ENCODE data around the gene USB1.
"Not testable (repeated sequence)": the region's sequence is repeated elsewhere in the genome, so short reads cannot be mapped to it uniquely, and the experiment has no call there.

USB1 gene

DNA sequence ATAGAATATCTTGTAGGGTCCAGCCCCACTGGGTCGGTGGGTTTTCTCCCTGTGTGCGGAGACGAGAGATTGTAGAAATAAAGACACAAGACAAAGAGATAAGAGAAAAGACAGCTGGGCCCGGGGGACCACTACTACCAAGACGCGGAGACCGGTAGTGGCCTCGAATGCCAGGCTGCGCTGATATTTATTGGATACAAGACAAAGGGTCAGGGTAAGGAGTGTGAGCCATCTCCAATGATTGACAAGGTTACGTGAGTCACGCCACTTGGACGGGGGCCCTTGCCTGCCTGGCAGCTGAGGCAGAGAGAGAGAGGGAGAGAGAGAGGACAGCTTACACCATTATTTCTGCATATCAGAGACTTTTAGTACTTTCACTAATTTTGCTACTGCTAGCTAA, 3.5 kb downstream of the USB1 start:
- H3K27me3 Mint-ChIP-seq (ENCODE audit: low read depth); H3K4me3 Mint-ChIP-seq; DNase-seq (ENCODE audit: low spot score); H3K9me3 Mint-ChIP-seq; H3K27ac Mint-ChIP-seq: not testable (repeated sequence)
- Mint-ChIP-seq H3K4me1 (ENCODE audit: low read depth) (peaks cover 21% of the 10 kb centered on the region), H3K36me3 (ENCODE audit: low read depth) (peaks cover 31% of the 10 kb centered on the region)

GRCh38 chr16:58009856-58010416, 8.7 kb downstream of the USB1 start:
- Mint-ChIP-seq H3K27ac (no peak overlapping the region), H3K9me3 (no peaks in the 10 kb centered on the region), H3K27me3 (ENCODE audit: low read depth) (no peaks in the 10 kb centered on the region), H3K4me3 (no peak overlapping the region), H3K36me3 (ENCODE audit: low read depth) (peaks cover 14% of the 10 kb centered on the region), H3K4me1 (ENCODE audit: low read depth) (no peaks in the 10 kb centered on the region)
- DNase-seq (ENCODE audit: low spot score): no peak

DNA sequence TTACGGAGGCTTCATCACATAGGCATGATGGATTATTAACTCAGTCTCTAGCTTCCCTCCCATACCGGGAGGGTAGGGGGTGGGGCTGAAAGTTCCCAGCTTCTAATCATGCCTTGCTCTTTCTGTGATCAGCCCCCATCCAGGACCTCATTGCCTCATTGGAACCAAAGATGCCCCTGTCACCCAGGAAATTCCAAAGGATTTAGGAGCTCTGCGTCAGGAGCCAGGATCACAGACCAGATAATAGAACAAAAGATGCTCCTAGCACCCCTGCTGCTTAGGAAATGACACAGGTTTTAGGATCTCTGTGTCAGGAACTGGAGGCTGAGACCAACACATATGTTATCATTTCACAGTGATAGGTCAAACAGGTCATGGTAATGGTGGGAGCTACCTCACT, 9.7 kb downstream of the USB1 start:
- Mint-ChIP-seq H3K27me3 (ENCODE audit: low read depth) (no peaks in the 10 kb centered on the region), H3K9me3 (no peaks in the 10 kb centered on the region), H3K4me3 (no peak overlapping the region), H3K4me1 (ENCODE audit: low read depth) (no peaks in the 10 kb centered on the region), H3K27ac (no peak overlapping the region), H3K36me3 (ENCODE audit: low read depth) (peaks cover 13% of the 10 kb centered on the region)
- no peak for DNase-seq (ENCODE audit: low spot score)

- no peaks in the 10 kb centered on the region for H3K27me3 Mint-ChIP-seq (ENCODE audit: low read depth)
- H3K4me1 Mint-ChIP-seq (ENCODE audit: low read depth): no peaks in the 10 kb centered on the region
- H3K9me3 Mint-ChIP-seq: no peaks in the 10 kb centered on the region
- H3K27ac Mint-ChIP-seq: no peak overlapping the region
- no peak for DNase-seq (ENCODE audit: low spot score)
- no peak overlapping the region for H3K4me3 Mint-ChIP-seq
- peaks cover 11% of the 10 kb centered on the region for H3K36me3 Mint-ChIP-seq (ENCODE audit: low read depth)
These were observed 10.4 kb downstream of the USB1 start for GRCh38 chr16:58011652-58012051.

GRCh38 chr16:58012481-58012880, 11.3 kb downstream of the USB1 start:
- Mint-ChIP-seq H3K27ac (no peak overlapping the region), H3K4me3 (no peak overlapping the region), H3K4me1 (ENCODE audit: low read depth) (no peaks in the 10 kb centered on the region), H3K9me3 (no peaks in the 10 kb centered on the region), H3K27me3 (ENCODE audit: low read depth) (no peaks in the 10 kb centered on the region), H3K36me3 (ENCODE audit: low read depth) (peaks cover 4% of the 10 kb centered on the region)
- DNase-seq (ENCODE audit: low spot score): no peak

DNA sequence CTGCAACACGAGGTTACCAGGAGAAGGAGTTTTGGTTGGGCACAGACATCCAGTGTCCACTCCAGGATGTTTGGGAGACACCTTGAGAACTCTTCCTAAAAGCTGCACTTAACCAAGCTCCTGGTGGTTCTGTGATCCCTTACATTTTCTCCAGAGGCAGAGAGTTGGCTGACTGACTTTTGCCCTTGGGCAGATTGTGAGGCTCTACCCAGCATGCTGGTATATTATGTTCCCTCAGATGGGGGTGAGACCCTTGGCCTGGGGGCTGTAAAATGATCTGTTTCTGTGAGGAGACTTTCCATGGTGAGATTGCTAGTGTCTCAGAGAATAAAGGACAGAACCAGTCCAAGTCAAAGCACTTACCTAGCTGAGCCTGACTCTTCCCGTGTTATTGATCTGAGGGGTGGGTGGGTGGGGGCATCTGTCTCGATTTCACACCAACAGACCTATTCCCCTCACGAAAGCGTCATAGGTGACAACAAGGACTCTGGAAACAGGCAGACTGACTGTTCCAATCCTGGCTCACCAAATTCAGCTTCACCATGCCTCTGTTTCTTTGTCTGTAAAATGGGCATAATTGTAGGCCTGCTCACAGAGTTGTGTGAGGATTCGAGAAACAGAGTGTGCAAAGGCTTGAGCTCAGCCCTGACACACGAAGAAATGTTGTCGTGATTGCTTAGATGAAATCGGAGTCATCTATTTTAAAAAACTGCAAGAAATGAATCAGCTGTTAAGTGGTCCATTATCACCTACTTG, 12.2 kb downstream of the USB1 start:
- H3K27me3 Mint-ChIP-seq (ENCODE audit: low read depth): no peaks in the 10 kb centered on the region
- H3K4me3 Mint-ChIP-seq: no peak overlapping the region
- H3K36me3 Mint-ChIP-seq (ENCODE audit: low read depth): no peaks in the 10 kb centered on the region
- no peak for DNase-seq (ENCODE audit: low spot score)
- no peaks in the 10 kb centered on the region for H3K4me1 Mint-ChIP-seq (ENCODE audit: low read depth)
- no peak overlapping the region for H3K27ac Mint-ChIP-seq
- no peaks in the 10 kb centered on the region for H3K9me3 Mint-ChIP-seq

DNA sequence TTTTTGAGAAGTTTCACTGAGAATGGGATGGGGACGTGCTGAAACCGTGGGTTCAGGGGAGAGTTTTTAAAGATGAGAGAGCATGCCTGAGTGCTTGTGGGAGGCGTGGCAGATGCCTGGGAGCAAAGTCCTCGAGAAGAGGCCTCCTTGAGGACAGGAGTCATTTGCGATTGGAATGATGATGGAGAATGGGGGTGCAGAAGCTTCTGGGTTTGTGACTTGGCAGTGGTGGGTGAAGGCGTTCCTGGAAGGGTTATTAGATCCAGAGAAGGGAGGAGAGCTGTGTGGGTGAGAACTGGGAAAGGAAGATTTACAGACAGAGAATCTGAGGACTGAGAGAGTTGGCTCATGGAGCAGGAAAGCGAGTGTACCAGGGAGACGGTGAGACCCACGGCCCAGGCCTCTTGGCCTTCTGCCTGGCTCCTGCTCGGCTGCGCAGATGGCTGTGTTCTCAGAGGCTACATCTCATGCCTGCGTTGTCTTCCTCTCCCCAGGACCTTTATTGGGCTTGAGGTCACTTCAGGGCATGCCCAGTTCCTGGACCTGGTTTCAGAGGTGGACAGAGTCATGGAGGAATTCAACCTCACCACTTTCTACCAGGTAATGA, 15.7 kb downstream of the USB1 start:
- Mint-ChIP-seq H3K36me3 (ENCODE audit: low read depth) (peaks cover 2% of the 10 kb centered on the region), H3K9me3 (no peaks in the 10 kb centered on the region), H3K4me1 (ENCODE audit: low read depth) (peaks cover 6% of the 10 kb centered on the region), H3K4me3 (no peak overlapping the region), H3K27me3 (ENCODE audit: low read depth) (no peaks in the 10 kb centered on the region), H3K27ac (no peak overlapping the region)
- DNase-seq (ENCODE audit: low spot score): no peak

DNA sequence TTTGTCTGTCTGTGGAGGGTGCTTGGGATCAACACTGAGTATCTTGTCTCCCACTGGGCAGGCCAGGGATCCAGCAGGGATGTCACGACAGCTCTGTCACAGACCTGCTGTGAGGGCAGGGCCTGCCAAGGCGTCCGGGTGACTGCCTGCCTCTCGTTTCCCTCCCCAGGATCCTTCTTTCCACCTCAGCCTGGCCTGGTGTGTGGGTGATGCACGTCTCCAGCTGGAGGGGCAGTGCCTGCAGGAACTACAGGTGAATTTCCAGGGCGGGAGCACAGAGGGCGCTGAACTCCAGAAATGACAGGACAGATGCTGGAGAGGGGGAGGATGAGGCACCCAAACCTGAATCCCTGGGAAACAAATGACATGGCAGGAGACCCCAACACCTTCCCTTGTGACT, 17.6 kb downstream of the USB1 start:
- H3K27ac Mint-ChIP-seq: no peak overlapping the region
- no peak for DNase-seq (ENCODE audit: low spot score)
- no peaks in the 10 kb centered on the region for H3K9me3 Mint-ChIP-seq
- H3K4me1 Mint-ChIP-seq (ENCODE audit: low read depth): peaks cover 6% of the 10 kb centered on the region
- H3K27me3 Mint-ChIP-seq (ENCODE audit: low read depth): peaks cover 3% of the 10 kb centered on the region
- H3K36me3 Mint-ChIP-seq (ENCODE audit: low read depth): peaks cover 2% of the 10 kb centered on the region
- no peak overlapping the region for H3K4me3 Mint-ChIP-seq

DNA sequence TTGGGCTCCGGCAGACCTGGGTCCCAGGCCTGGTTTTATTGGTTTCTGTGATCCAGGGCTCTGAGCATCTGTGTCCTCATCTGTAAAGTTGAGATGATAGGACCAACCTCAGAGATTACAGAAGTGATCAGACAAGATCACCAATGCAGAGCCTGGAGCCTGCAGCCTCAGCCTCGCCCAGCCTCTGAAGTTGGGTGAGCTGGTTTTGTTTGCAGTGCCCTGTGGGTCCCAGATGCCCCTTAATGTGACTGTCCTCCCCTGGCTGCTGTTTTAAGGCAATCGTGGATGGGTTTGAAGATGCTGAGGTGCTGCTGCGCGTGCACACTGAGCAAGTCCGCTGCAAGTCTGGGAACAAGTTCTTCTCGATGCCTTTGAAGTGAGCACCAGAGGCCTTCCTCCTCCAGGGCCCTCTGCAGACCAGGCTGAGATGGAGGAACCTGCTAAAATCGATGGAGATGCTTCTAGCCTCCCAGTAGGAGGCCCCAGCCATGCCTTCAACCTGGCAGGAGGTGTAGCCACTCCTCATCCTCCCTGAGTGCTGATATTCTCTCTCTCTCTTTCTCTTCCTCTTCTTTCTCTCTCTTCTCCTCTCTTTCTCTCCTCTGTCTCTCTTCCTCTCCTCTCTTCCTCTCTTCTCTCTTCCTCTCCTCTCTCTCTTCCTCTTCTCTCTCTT, 18.8 kb downstream of the USB1 start:
- Mint-ChIP-seq H3K27ac (peak overlapping the region; percentile 61), H3K27me3 (ENCODE audit: low read depth) (peaks cover 12% of the 10 kb centered on the region), H3K9me3 (no peaks in the 10 kb centered on the region), H3K36me3 (ENCODE audit: low read depth) (peaks cover 2% of the 10 kb centered on the region), H3K4me1 (ENCODE audit: low read depth) (peaks cover 12% of the 10 kb centered on the region), H3K4me3 (no peak overlapping the region)
- no peak for DNase-seq (ENCODE audit: low spot score)

- peaks cover 14% of the 10 kb centered on the region for H3K4me1 Mint-ChIP-seq (ENCODE audit: low read depth)
- peaks cover 2% of the 10 kb centered on the region for H3K36me3 Mint-ChIP-seq (ENCODE audit: low read depth)
- H3K27ac Mint-ChIP-seq: peak overlapping the region; percentile 61
- peaks cover 13% of the 10 kb centered on the region for H3K27me3 Mint-ChIP-seq (ENCODE audit: low read depth)
- H3K4me3 Mint-ChIP-seq: no peak overlapping the region
- no peak for DNase-seq (ENCODE audit: low spot score)
- H3K9me3 Mint-ChIP-seq: no peaks in the 10 kb centered on the region
These were observed 19.7 kb downstream of the USB1 start for GRCh38 chr16:58020628-58021521.

GRCh38 chr16:58021661-58022551, 20.7 kb downstream of the USB1 start:
- peaks cover 14% of the 10 kb centered on the region for H3K4me1 Mint-ChIP-seq (ENCODE audit: low read depth)
- no peak overlapping the region for H3K27ac Mint-ChIP-seq
- no peak overlapping the region for H3K4me3 Mint-ChIP-seq
- H3K36me3 Mint-ChIP-seq (ENCODE audit: low read depth): peaks cover 2% of the 10 kb centered on the region
- H3K27me3 Mint-ChIP-seq (ENCODE audit: low read depth): peaks cover 13% of the 10 kb centered on the region
- no peaks in the 10 kb centered on the region for H3K9me3 Mint-ChIP-seq
- no peak for DNase-seq (ENCODE audit: low spot score)

DNA sequence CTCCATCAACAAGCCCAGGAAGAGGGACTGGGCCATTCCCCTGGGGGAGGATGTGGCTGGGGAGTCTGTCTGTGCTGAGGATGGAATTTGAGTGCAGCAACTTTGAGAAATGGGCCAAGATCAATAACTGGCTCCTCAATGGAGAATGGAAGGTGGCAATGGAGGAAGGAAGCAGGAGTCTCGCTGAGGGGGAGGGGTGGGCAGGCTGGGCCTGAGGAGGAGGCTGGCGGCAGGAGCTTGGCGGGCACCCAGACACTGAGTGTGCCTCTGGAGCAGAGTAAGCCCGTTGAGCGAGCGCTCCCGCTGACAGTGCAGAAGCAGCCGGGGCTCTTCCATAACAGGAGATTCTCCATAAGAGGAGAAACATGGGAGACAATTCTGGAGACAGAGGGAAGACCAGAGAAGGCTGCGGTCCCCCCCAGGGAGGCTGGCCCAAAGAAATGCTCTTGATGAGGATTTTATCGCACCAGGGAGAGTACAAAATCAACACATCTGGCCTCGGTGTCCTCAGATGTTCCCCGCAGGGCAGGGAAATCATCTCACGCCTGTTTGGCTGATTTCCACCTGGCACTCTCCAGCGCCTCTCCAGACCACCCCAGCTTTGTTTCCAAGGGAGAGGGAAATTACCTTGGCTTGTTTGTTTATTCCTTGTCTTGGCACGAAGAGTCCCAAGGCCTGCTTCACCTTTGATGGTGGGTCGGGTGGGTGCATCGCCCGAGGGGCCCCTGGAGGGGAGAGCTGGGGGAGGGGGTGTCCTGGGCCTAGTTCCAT, 21.6 kb downstream of the USB1 start:
- no peak for DNase-seq (ENCODE audit: low spot score)
- Mint-ChIP-seq H3K27me3 (ENCODE audit: low read depth) (peaks cover 14% of the 10 kb centered on the region), H3K27ac (peak overlapping the region; percentile 62), H3K4me1 (ENCODE audit: low read depth) (peaks cover 14% of the 10 kb centered on the region), H3K9me3 (no peaks in the 10 kb centered on the region), H3K36me3 (ENCODE audit: low read depth) (peaks cover 2% of the 10 kb centered on the region), H3K4me3 (no peak overlapping the region)

Data from T-helper 2 cell treated with Interferon-gamma antibody and Interleukin-4, amounts not matched to agents 5 μg/mL and 100 μg/mL, for 36 hours (primary cell).